Spleen (tissue), 11 donors: ENCODE results near the gene FAM9B. TPM values are rescaled to one million over a fixed set of nuclear protein-coding genes. Genes with fewer than 3 reads are reported as not detected.
"Not testable (repeated sequence)": the region's sequence is repeated elsewhere in the genome, so short reads cannot be mapped to it uniquely, and the experiment has no call there.

ENCODE experiments used
- DNase-seq: peaks from one replicate; pipeline ENCODE4 v3.0.0-alpha.2; 2020
- H3K27ac ChIP-seq, 8 donors: fragments of 200-600 bp; sonication (generic) in 7 of 8; 1 replicate in 4 of 8; 2 replicates in 4 of 8; pipeline versions ENCODE4 v1.5.0 to v1.8.0; 2016 to 2021; ENCODE audit warnings: inconsistent platforms in 4 of 8, mild to moderate bottlenecking in 4 of 8, moderate library complexity in 1 of 8
- H3K27me3 ChIP-seq, 7 donors: fragments of 200-600 bp; sonication (generic) in 6 of 7; replicated peaks in 1 of 7; 1 replicate in 4 of 7; 2 replicates in 3 of 7; pipeline versions ENCODE4 v1.5.0 to v1.8.0; 2016 to 2021; ENCODE audit warnings: inconsistent platforms in 3 of 7, mild to moderate bottlenecking in 1 of 7
- H3K36me3 ChIP-seq, 6 donors: fragments of 200-600 bp; sonication (generic) in 5 of 6; 1 replicate in 4 of 6; 2 replicates in 2 of 6; pipeline versions ENCODE4 v1.5.0 to v1.8.0; 2016 to 2021; ENCODE audit warnings: inconsistent platforms in 2 of 6
- H3K4me1 ChIP-seq, 6 donors: fragments of 200-600 bp; sonication (generic) in 5 of 6; 1 replicate in 3 of 6; 2 replicates in 3 of 6; pipeline versions ENCODE4 v1.5.0 to v1.8.0; 2016 to 2021; ENCODE audit warnings: inconsistent platforms in 3 of 6
- H3K4me3 ChIP-seq, 8 donors: fragments of 200-600 bp; sonication (generic) in 7 of 8; 1 replicate in 4 of 8; 2 replicates in 4 of 8; pipeline versions ENCODE4 v1.5.0 to v1.8.0; 2016 to 2021; ENCODE audit warnings: inconsistent platforms in 4 of 8, mild to moderate bottlenecking in 4 of 8, moderate library complexity in 2 of 8
- H3K9me3 ChIP-seq, 8 donors: fragments of 200-600 bp; sonication (generic) in 7 of 8; 1 replicate in 4 of 8; 2 replicates in 4 of 8; pipeline versions ENCODE4 v1.5.0 to v1.8.0; 2016 to 2021; ENCODE audit warnings: inconsistent platforms in 4 of 8
- CTCF ChIP-seq, 11 experiments: fragments of 200-600 bp in 7 of 11; fragments of 450-650 bp in 4 of 11; sonication (generic) in 4 of 11; IDR thresholded peaks in 8 of 11; conservative IDR thresholded peaks in 3 of 11; 1 replicate in 7 of 11; 2 replicates in 4 of 11; pipeline versions ENCODE4 v1.4.0 to v1.8.0; 2016 to 2021; ENCODE audit warnings: antibody characterized with exemption in 11 of 11, inconsistent platforms in 4 of 11, mild to moderate bottlenecking in 1 of 11
- POLR2A ChIP-seq, 3 donors: fragments of 450-650 bp; IDR thresholded peaks; one replicate each; pipeline ENCODE4 v1.5.1; 2017; ENCODE audit warnings: antibody characterized with exemption in 3 of 3, mild to moderate bottlenecking in 1 of 3
- POLR2AphosphoS5 ChIP-seq, 3 donors: sonication (generic); formaldehyde crosslinking; IDR thresholded peaks; one replicate each; pipeline ENCODE4 v1.5.1; 2017; ENCODE audit warnings: antibody characterized with exemption in 3 of 3
- WGBS, 5 donors: extraction: QIAGEN DNeasy Blood & Tissue Kit in 3 of 5; methylation state at CpG; one replicate each; pipeline versions ENCODE4 v1.1.5 to v1.1.7; 2013 to 2018; 5-methylcytosine and 5-hydroxymethylcytosine counted together
- intact Hi-C: fragments of 100-400 bp; cut with DNase I; formaldehyde crosslinking; loops from one replicate; pipeline ENCODE4 v1.15.0; 2023; ENCODE audit warnings: low total_unique reads
- polyA plus RNA-seq, 3 donors: library from polyadenylated mRNA; stranded (reverse); fragments of 200-250 nt; gene quantifications; one replicate each; pipeline ENCODE4 v1.2.1, GENCODE V29; 2013
- total RNA-seq, 7 donors: library from RNA; depleted of rRNA in 3 of 7; stranded (reverse); fragments of >200 nt in 3 of 7; fragmentation: NEBNext Ultra II Directional in 4 of 7; extraction: Animal tissue kit (Norgen Biotek cat#: 25700) in 4 of 7; gene quantifications; one replicate each; pipeline versions ENCODE4 v1.1.0 to v1.2.1, GENCODE V29; 2016 to 2021
- donor health status: healthy with polysubstance abuse.
- donor health status: DM: no; HTN: no; CAD: no; lungs with moderate emphysema.
- donor health status: DM: no; HTN: no; CAD: no.
- donor health status: Bipolar disorder and iron deficiency.
- donor health status: healthy.
- donor health status: DM: no; HTN: no; CAD: no.
- donor health status: DM: yes; HTN: yes; CAD: no.

FAM9B gene
- total and polyA plus RNA-seq, 10 donors = 0.04 to 0.28 TPM; not detected in 8

- Histone ChIP-seq H3K4me3 (no peak overlapping the region), H3K9me3 (no peaks in the 10 kb centered on the region), H3K36me3 (no peaks in the 10 kb centered on the region), H3K27me3 (no peaks in the 10 kb centered on the region), H3K27ac (no peak overlapping the region), H3K4me1 (no peaks in the 10 kb centered on the region)
- TF ChIP-seq POLR2AphosphoS5 (IDR thresholded peaks at IDR 0.05) = no peak
- TF ChIP-seq CTCF (IDR thresholded peaks at IDR 0.05 in 8 of 11, conservative IDR thresholded peaks at IDR 0.05 in 3 of 11) = no peak
- TF ChIP-seq POLR2A (IDR thresholded peaks at IDR 0.05) = no peak
- DNase-seq = no peak
- 83 to 96% (median 93%) methylated on average over 2 of the region's 2 CpGs for WGBS, 5 donors
- intact Hi-C loops = no loop called here
Measured at GRCh38 chrX:9023293-9023692, 10.6 kb downstream of the FAM9B start.

- no peak overlapping the region for H3K27ac ChIP-seq
- DNase-seq = no peak
- 68 to 91% (median 85%) methylated on average over 2 of the region's 2 CpGs for WGBS, 5 donors
- TF ChIP-seq POLR2A (IDR thresholded peaks at IDR 0.05) (no peak), POLR2AphosphoS5 (IDR thresholded peaks at IDR 0.05) (no peak), CTCF (IDR thresholded peaks at IDR 0.05 in 8 of 11, conservative IDR thresholded peaks at IDR 0.05 in 3 of 11) (no peak)
- H3K4me1 ChIP-seq = no peaks in the 10 kb centered on the region
- intact Hi-C loops = no loop called here
- H3K27me3 ChIP-seq = no peaks in the 10 kb centered on the region
- H3K36me3 ChIP-seq = no peaks in the 10 kb centered on the region
- H3K9me3 ChIP-seq = no peaks in the 10 kb centered on the region
- H3K4me3 ChIP-seq = no peak overlapping the region
Measured at GRCh38 chrX:9019151-9019550, 14.8 kb downstream of the FAM9B start.

- H3K27me3 ChIP-seq, H3K9me3 ChIP-seq, DNase-seq, H3K36me3 ChIP-seq, intact Hi-C loops, H3K4me3 ChIP-seq, H3K4me1 ChIP-seq, H3K27ac ChIP-seq: not testable (repeated sequence)
- 72 to 90% (median 87%) methylated on average over 5 of the region's 5 CpGs for WGBS, 5 donors
Measured at GRCh38 chrX:9018332-9018731, 15.6 kb downstream of the FAM9B start.

- Histone ChIP-seq H3K9me3 (peaks cover 0 to 7% (median 0%) of the 10 kb centered on the region in 8 donors), H3K4me1 (no peaks in the 10 kb centered on the region), H3K27ac (no peak overlapping the region), H3K36me3 (no peaks in the 10 kb centered on the region), H3K4me3 (no peak overlapping the region), H3K27me3 (no peaks in the 10 kb centered on the region)
- WGBS, 5 donors = 50 to 64% (median 58%) methylated on average over 3 of the region's 3 CpGs
- DNase-seq = no peak
- TF ChIP-seq POLR2A (IDR thresholded peaks at IDR 0.05) (no peak), POLR2AphosphoS5 (IDR thresholded peaks at IDR 0.05) (no peak), CTCF (IDR thresholded peaks at IDR 0.05 in 8 of 11, conservative IDR thresholded peaks at IDR 0.05 in 3 of 11) (no peak)
- intact Hi-C loops = no loop called here
Measured at GRCh38 chrX:9003041-9003440, 30.9 kb downstream of the FAM9B start.

GRCh38 chrX:8988446-8988845 lies 45.5 kb downstream of the FAM9B start:
- Histone ChIP-seq H3K36me3 (no peaks in the 10 kb centered on the region), H3K27ac (no peak overlapping the region), H3K27me3 (no peaks in the 10 kb centered on the region), H3K4me3 (no peak overlapping the region), H3K4me1 (no peaks in the 10 kb centered on the region), H3K9me3 (no peaks in the 10 kb centered on the region)
- WGBS, 5 donors = 71 to 90% (median 79%) methylated on average over 2 to 4 of the region's 4 CpGs
- DNase-seq = peak; percentile 60
- TF ChIP-seq POLR2A (IDR thresholded peaks at IDR 0.05) (no peak), CTCF (IDR thresholded peaks at IDR 0.05 in 8 of 11, conservative IDR thresholded peaks at IDR 0.05 in 3 of 11) (no peak), POLR2AphosphoS5 (IDR thresholded peaks at IDR 0.05) (no peak)
- intact Hi-C loops = no loop called here
